Limb (tissue), 2 donors: ENCODE data around the gene IGFALS.
"Not testable (repeated sequence)": the region's sequence is repeated elsewhere in the genome, so short reads cannot be mapped to it uniquely, and the experiment has no call there.

ENCODE experiments used
- DNase-seq, 2 donors: peaks; one replicate each; pipeline ENCODE4 v3.0.0-alpha.2; 2016; ENCODE audit errors: extremely low spot score in 2 of 2

Gene IGFALS

GRCh38 chr16:1818204-1818872, 24.8 kb upstream of the IGFALS start:
- DNase-seq = no peak

- DNase-seq = no peak
These were observed 24.2 kb upstream of the IGFALS start for GRCh38 chr16:1817716-1818115.

GRCh38 chr16:1817276-1817589, 23.7 kb upstream of the IGFALS start:
- DNase-seq = no peak

- DNase-seq = no peak
These were observed 23.1 kb upstream of the IGFALS start for GRCh38 chr16:1816396-1817275.

- DNase-seq = no peak
These were observed 22.0 kb upstream of the IGFALS start for GRCh38 chr16:1815461-1815860.

- peak in 1 of 2 donors; percentile 37 for DNase-seq
These were observed 19.2 kb upstream of the IGFALS start for GRCh38 chr16:1812732-1813163.

- DNase-seq = no peak
These were observed 17.0 kb upstream of the IGFALS start for GRCh38 chr16:1810536-1810935.

GRCh38 chr16:1810106-1810505, 16.6 kb upstream of the IGFALS start:
- DNase-seq = no peak

- DNase-seq = peak in 1 of 2 donors; percentile 17
These were observed 15.8 kb upstream of the IGFALS start for GRCh38 chr16:1809281-1809801.

- no peak for DNase-seq
These were observed 15.2 kb upstream of the IGFALS start for GRCh38 chr16:1808691-1809090.

- DNase-seq = no peak
These were observed 14.1 kb upstream of the IGFALS start for GRCh38 chr16:1807626-1808025.

- no peak for DNase-seq
These were observed 7.2 kb upstream of the IGFALS start for GRCh38 chr16:1800701-1801100.

- DNase-seq = not testable (repeated sequence)
These were observed 5.8 kb upstream of the IGFALS start for GRCh38 chr16:1799263-1799662.

GRCh38 chr16:1794908-1795666, 1.6 kb upstream of the IGFALS start:
- DNase-seq = no peak

- DNase-seq = peak in 1 of 2 donors; percentile 28
These were observed 841 bp upstream of the IGFALS start for GRCh38 chr16:1794221-1794871.

GRCh38 chr16:1792836-1793577, 498 bp downstream of the IGFALS start:
- DNase-seq = no peak

- DNase-seq = no peak
These were observed 1.3 kb downstream of the IGFALS start for GRCh38 chr16:1791943-1792812.

- no peak for DNase-seq
These were observed 2.1 kb downstream of the IGFALS start for GRCh38 chr16:1791256-1791942.

- DNase-seq = no peak
These were observed 2.8 kb downstream of the IGFALS start for GRCh38 chr16:1790611-1791255.
